GM18517 (cell line): ENCODE data around the gene COPG2.
A peak's percentile ranks its signal among the peaks of the same experiment; 100 is the strongest.

Source experiments
- ATAC-seq: cut with Tn5 transposase; IDR thresholded peaks from one replicate; pipeline ENCODE4 v1.9.1; 2021; ENCODE audit warnings: mild to moderate bottlenecking, moderate library complexity; ENCODE audit not compliant: unreplicated experiment

The COPG2 gene

DNA sequence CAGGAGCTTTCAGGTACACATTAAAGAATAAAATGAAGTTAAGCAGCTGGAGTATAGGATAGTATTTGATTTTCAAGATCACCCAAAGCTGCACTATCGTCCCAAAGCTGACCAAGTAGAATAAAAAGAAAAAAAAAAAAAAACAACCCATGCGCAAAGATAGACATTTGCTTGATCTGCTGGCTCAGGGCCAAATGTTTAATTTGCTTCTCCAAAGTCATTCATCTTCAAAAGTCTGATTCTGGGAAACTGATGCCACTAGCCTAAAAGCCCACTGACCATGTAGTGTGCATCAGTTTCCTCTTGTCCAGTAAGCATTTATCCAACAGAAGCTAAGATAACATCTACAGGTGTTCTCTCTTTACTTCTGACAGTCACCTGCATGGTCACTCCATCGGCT is 162.2 kb downstream of the COPG2 start:
- ATAC-seq: no peak

DNA sequence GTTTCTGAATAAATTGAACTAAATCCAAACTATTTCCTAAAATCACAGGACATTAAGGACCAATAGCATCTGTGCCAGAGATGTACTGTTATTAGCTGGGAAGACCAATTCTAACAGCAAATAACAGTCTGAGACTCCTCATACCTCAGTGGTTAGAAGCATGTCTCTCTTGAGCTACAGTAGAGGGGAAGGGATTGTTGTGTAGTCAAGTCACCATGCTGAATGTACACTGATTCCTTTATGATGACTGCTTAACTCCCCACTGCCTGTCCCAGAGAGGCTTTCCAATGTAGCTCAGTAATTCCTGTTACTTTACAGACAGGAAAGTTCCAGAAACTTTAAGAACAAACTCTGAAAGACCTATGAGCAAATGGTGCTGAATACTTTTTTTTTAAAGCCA is 162.8 kb downstream of the COPG2 start:
- no peak for ATAC-seq

DNA sequence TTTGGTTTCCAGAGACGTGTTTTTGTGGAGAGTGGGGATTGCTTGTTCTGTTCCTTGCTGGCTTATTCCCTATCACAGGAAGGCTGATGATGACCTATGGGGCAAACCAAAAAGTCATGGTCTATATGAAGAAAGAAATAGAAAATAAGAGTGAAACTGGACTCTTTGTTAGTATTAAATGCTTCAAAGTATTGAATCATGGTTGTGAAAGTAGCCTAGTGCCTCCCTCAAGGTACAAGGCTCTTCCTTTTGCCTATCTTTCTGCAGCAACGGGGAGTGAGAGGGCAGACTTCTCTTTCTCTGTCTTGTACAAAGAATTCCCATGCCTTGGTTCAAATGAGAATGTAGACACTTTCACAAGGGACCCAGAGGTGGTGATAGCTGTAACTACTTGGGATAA is 167.6 kb downstream of the COPG2 start:
- ATAC-seq: no peak

DNA sequence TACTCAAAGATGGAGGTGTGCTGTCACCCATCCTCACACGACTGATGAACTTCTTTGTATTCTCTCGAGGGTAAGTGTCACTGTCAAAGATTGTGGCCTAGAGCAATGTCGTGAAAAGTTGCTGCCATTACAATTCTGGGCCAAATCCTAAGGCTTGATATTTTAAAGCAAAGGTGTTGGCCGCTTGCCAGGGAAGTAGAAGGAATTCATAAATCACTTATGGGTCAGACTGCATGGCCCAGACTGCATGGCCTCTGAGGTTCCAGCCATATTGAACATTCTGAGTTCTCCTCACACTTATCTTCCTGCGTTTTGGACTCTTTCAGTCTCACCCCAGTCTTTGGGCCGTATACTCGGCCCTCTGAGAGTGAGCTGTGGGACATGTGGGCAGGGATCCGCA is 168.1 kb downstream of the COPG2 start:
- no peak for ATAC-seq

DNA sequence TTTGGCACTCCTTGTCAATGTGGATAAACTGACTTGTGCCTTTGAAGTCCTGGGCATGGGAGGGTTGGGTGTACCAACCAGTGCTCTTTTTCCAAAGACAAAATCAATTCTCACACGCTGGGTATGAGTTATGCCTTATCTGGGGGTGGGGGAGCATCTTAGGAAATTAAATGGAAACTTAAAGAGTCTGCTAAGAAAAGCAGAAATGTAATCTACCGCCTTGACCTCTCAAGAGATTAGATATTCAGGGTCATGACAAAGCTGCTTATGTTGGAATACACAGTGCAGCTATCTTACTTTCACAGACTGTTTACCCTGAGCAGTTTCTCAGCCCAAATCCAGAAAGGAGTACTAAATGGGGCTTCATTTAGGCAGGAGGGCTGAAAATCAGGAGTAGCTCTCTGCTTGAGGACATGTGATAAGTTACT is 174.1 kb downstream of the COPG2 start:
- ATAC-seq: no peak

DNA sequence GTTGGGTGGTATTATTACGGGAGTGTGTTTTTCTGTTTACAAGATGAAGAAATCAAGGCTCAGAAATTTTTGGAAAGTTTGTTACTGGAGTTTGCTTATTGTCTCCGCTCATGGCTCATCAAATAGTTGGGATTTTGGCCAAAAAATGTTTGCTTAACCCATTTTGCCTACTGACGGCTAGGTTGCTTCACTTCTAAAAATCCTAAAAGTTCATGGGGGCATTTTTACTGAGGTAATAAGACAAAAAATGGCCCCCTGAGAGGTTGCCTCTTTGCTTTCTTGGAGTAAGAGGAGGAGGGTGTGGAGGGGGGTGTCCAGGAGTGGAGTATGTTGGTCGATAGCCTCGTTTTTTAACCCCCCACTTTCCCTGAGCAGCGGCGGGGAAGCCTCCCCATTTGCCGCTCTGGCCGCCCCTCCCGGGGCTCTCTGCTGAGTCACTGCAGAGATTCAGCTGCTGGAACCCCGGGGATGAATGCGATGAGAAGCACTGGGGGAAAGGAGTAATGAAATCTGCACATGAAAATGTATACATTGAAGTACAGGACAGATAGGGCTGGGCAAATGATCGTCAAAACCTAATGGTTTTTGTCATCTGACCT is 175.2 kb downstream of the COPG2 start:
- ATAC-seq: no peak

DNA sequence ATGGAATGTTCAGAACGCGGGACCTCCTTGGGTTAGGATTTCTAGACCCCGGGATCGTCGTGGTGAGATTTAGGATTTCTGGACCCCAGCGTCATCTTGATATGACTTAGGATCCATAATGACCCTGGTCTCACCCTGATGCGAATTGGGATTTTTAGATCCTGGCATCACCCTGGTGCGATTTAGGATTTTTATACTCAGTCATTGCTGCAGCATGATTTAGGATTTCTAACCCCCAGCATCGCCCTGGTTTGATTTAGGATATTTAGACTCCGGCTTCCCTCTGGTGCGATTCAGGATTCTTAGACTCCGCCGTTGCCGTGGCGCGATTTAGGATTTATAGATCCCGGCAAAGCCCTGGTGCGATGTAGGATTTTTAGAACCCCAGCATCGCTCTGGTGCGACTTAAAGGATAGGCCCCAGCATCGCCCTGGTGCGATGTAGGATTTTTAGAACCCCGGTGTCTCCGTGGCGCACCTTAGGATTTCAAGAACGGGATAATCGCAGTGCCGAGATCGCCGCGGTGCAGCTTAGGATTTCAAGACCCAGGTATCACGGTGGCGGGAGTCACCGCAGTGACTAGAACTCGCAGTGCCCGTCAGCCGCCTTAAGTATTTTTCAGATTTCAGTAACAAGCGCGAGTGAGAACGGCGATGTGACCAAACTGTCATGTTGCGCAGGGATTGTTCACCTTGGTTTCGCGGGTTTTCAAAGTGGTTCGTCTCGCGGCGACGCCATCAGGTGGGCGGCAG is 175.8 kb downstream of the COPG2 start:
- no peak for ATAC-seq

DNA sequence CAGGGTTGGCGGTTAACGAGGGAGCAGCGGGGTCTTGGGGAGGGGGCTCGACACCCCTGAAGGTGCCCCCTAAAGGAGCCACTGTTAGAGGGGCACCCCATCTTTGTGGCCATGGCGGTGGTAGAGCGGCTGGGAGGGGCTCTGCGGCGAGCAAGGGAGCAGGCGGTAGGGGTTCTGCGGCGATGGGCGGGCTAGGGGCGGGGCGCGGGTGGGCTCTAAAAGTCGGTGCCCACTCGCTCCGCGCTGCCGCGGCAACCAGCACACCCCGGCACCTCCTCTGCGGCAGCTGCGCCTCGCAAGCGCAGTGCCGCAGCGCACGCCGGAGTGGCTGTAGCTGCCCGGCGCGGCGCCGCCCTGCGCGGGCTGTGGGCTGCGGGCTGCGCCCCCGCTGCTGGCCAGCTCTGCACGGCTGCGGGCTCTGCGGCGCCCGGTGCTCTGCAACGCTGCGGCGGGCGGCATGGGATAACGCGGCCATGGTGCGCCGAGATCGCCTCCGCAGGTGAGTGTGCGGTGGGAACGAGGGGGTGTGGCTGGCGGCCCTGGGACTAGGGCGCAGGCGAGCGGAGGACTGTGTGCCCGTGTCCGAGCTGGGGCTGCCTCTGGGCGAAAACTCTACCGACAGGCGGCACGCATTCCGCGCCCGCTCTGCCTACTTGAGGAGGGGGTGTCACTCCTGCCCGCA is 176.6 kb downstream of the COPG2 start, which contains the start of gene MEST:
MEST (plus strand) TSS at position 245 of the 682 bp plus-strand sequence; CDS start at position 474, 229 bp downstream.
- no peak for ATAC-seq

DNA sequence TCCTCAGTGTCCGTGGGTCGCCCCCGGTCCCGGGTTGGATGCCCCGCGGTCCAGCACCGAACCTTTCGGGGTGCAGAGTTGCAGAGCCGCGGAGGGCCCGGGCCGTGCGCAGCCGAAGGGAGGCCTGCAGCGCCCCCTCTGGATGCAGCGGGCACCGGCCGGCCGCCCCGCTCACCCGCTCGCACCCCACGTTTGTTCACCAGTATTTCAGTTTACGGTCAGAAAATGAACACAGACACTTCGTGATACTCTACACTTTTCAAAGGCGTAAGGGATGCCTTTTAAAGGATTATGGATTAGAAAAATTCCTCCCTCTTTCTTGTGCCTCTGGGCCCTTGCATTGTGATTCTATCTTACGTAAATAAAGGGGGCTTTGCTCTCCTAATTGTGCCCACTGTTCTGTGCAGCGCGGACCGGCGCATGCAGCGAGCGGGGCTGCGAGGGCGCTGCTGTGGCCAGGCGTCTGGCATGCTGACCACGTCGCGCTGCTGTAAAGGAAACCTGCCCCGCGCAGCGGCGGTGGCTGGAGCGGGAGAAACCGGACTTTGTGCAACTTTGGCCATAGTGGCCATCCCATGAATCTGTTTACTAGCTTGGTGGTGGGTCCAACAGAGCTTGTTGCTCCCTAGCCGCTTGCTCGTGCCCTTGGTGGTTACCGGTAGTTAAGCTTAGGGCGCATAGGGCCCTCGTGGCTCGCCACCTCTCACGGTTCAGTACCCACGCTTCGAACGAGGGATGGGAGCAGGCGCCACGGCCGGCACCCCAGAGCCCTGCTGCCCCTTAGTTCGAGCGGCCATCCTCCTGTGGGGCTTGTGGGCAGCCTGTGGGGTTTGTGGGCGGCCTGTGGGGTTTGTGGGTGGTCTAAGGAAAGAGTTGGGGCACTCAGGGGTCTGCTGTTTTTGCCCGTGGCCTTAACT is 177.4 kb downstream of the COPG2 start:
- no peak for ATAC-seq

DNA sequence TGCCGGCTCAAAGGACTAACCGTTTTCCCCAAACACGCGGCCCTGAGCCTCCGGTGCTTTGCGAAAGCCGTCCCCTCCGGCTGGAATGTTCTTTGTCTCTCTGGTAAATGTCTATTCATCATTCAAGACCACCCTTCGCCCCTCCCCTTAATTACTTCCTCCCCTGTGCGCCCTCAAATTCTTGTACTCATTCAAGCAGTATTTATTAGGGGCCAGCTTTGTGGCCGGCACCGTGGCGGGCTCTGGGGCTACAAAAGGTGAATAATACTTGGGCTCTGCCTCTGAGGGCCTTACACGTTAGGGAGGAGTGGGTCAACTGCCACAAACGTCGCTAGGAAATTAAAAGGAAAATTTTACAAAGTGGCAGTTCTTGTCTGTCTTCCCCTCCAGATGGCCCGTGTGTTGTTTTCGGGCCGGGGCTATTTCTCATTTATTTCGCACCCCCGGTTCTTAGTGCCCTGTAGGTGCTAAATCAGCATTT is 178.2 kb downstream of the COPG2 start:
- no peak for ATAC-seq

DNA sequence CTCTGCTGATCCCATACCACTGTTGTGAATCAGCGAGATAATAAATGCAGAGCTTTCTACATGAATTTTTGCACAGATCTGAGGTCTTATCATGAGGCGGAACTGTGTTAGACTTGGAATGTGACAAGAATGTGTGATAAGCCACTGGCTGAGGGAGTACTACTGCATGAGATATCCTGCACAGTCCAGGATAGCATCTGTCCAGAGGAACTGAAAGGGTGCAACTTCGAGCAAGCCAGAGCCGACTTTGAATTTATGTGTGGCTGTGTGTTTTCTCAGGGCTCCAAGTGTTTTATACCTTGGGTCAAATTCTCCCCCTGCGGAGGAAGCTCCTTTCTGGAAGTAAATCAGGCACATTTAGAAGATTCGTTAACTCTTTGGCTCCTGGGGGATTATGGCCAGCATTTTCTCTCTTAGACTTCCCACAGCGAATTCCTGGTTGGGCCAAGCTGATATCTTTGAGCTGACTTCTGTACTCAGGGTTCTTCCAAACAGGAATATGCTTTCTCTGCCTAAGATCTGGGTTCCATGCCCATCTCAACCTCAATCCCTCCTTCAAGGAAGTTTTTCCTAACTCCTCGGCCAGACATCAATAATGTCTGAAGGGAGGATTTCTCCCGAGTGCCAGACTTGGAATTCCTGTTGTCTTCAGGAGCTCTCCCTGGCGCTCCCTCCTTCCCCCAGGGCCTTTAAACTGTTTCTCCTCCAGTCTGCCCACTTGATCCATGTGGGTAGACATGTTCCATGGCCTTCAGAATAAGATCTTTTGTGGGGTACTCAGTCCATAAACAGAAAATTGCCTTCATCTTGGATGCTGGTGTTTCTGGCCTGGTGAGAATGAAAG is 179.2 kb downstream of the COPG2 start:
- no peak for ATAC-seq

DNA sequence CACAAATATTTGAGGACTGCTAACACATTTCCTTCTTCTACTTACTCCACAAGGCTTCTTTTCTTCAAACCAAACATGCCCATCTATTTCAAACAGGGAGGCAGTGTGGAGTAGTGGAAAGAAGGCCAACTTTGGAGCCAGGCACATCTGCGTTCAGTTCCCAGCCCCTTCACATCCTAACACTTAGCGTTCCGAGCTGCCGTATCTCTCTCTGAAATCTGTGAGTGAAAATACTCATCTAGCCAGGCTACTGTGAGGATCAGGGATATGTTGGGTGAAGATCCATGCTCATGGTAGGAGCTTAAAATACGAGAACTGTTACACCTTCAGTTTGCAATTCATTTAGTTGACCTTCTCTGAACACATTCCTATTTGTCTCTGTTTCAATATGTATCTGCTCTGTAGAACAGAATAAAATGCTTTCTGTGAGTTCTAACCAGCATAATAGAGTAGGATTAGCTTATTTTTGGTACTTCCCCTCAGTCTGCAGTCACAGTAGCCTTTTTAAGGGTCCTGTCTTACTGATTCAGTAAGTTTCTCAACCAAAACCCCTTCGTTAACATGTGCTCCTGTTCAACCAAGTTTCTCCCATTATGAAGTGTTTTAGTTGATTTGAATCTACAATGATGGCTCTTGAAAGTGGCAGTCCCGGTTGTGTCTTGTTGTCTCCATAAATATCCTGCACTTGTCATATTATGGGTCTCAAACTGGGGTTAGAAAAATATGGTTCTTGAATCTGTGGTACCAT is 180.0 kb downstream of the COPG2 start:
- ATAC-seq: no peak

DNA sequence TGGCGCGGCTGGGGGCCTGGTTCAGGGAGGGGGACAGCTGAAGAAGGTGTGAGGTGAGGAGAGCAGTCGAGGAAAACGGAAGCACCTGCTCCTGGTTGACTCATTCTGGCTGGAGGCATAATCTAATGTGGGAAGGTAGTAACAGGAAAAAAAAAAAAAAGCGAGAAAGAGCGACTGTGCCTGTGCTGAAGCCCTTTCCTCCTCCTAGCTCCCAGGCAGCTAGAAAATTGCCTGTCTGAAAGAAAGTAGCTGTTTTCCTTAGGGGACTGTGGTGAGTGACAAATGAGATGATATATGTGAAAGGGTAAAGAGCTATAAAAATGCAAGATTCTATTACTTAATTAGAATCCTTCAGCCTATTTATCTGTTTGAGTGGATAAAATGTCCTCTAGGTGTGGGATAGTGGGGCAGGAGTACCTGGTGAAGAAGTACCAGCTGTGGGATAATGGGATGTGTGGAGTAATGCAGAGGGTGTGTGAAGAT is 181.6 kb downstream of the COPG2 start:
- no peak for ATAC-seq

DNA sequence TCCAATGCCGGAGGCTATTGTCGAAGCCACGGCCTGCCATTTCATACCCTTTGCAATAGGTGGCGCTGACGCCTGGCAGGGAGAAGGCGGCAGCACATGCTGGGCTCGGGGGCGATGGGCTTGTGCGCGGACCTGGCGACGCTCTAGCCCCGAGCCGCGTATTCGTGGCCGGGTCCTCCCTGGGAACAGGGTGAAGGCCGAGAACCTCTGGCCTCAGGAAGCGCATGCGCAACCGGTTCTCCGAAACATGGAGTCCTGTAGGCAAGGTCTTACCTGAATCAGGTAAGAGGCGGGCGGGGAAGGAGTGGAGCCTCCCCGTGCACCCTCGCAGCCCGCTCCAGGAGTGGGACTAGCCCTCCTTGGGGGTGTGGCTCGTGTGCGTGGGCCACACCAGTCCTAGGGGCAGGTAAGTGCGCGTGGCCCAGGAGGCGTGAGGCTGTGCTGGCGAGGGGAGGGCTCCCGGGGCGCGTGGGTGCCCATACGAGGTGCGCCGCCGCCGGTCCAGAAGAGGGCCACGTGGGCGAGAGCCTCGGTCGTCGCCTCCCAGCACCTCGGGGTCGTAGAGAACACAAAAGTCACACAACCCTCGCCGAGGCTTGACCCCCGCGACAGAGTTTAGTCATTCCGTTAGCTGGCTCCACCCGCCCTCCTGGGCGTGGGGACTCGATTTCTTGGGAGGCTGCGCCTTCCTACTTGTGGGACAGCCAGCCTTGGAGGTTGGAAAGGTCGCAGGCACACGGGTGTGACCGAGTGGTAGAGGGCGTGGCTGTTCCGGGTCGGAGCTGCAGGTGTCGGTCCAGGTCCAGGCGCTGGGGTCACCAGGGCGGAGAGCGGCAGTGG is 182.2 kb downstream of the COPG2 start:
- peak; percentile 67 for ATAC-seq

DNA sequence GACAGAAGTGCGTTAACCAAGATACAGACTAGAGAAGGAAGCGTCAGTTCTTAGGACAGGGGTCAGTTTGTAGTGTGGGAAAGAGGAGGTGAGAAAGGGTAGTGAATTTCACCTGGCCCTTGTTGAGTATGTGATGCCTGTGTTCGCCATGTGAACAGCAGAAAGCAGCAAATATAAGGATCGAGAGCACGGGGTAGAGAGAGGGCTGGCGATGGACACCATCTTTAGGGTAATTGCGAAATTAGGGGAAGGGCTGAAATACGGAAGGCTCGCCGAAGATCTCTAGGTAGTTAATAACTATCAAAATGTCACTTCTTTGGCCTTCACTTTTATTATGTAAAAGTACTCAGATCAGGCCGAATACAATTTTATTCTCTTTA is 182.8 kb downstream of the COPG2 start:
- no peak for ATAC-seq

DNA sequence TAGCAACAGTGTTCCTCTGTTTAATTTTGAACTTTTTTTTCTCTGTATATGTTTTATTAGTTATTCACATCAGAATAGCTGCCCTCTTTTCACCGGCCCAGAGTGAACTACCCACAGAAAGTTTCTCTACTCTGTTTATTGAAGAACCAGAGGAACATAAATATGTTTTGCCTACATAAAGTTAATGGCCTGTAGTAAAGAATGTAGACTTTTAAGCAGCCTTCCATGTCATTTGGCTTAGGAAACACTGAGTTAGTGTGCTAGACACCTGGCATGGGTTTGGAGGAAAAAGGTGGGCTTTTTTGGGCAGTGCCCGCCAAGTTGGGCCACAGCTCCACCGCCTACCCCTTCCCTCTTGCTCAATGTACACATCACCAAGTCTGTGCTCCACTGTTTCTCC is 185.5 kb downstream of the COPG2 start:
- no peak for ATAC-seq

DNA sequence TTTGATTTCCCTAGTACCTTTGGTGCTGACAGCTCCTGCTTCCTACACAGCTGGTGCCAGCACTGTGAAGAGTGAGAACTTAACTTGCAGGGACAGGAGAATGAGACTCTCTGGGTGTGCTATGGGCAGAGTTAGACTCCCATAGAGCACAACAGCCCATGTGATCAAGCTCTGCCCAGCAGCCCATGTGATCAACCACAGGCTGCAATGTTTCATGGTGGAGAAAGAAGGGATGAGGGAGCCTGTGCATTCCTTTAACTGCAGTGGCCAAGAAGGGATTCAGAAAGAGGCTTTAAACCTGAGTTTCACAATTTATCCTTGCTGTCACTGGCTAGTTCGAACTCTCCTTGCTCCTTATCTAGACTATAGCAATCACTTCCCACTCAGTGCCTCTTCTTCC is 186.7 kb downstream of the COPG2 start:
- ATAC-seq: no peak

DNA sequence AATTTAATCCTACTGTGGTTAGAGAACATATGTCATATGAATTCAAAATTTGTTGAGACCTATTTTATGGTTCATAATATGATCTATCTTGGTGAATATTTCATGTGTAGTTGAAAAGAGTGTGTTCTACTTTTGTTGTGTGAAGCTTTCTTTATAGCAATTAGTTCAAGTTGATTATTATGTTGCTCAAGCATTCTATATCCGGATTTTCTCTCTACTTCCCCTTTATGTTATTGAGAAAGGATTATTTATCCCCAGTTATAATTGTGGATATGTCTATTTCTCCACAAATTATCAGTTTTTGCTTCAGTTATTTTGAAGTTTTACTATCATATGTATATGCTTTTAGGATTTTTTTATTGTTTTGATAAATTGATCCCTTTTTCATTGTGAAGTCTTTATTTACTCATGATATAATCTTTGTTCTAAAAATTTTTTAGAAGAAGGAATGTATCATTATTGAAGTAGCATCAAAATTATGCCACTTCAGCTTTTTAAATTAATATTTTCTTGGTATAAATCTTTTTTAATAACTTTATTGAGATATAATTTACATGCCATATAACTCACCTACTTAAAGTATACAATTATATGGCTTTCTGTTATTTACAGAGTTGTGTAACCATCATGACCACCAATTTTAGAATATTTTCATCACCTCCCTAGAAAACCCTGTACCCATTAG is 188.7 kb downstream of the COPG2 start:
- ATAC-seq: no peak
